B cell (primary cell): ENCODE measurements around the gene GP1BB. TPM values are rescaled to one million over a fixed set of nuclear protein-coding genes. Genes with fewer than 3 reads are reported as not detected.

ENCODE experiments used
- ATAC-seq: fragments of 200-7000 bp; cut with Tn5 transposase; one replicate; pipeline ENCODE4 v1.10.0; 2021; ENCODE audit warnings: low read depth, mild to moderate bottlenecking, moderate number of reproducible peaks, moderate library complexity
- CTCF ChIA-PET: fragments of 350-600 bp; sonication (Branson Sonifier 250); formaldehyde crosslinking; loops from one replicate; lab custom pipeline; 2021; ENCODE audit warnings: antibody characterized with exemption, inconsistent platforms; lab: Charles Lee
- POLR2A ChIA-PET: fragments of 350-600 bp; sonication (Branson Sonifier 250); formaldehyde crosslinking; loops from one replicate; lab custom pipeline; 2021; ENCODE audit warnings: antibody characterized with exemption; lab: Charles Lee
- DNase-seq: peaks from one replicate; pipeline ENCODE4 v3.0.0; 2013
- H2AFZ ChIP-seq: 2 replicates; pipeline ENCODE4 v1.6.1; 2012; ENCODE audit warnings: mild to moderate bottlenecking, low read depth, low read length; ENCODE audit not compliant: insufficient read depth, poor library complexity, severe bottlenecking
- H3K27ac ChIP-seq, 2 donors: 1 replicate in 1 of 2; 2 replicates in 1 of 2; pipeline ENCODE4 v1.5.1; 2012 to 2013; ENCODE audit warnings: low read length in 2 of 2, mild to moderate bottlenecking in 2 of 2, moderate library complexity in 1 of 2
- H3K27me3 ChIP-seq, 4 experiments: fragments of 200-600 bp in 1 of 4; sonication (generic) in 1 of 4; replicated peaks in 1 of 4; 1 replicate in 2 of 4; 2 replicates in 2 of 4; pipeline versions ENCODE4 v1.6.1 to v1.7.0; 2013 to 2016; ENCODE audit warnings: low read length in 3 of 4, mild to moderate bottlenecking in 2 of 4, mixed read lengths in 1 of 4, moderate library complexity in 1 of 4; ENCODE audit not compliant: insufficient read depth in 4 of 4, control insufficient read depth in 3 of 4; ENCODE audit errors: control extremely low read depth in 1 of 4
- H3K36me3 ChIP-seq, 2 experiments: replicated peaks in 1 of 2; 1 replicate in 1 of 2; 2 replicates in 1 of 2; pipeline versions ENCODE4 v1.6.1 to v1.7.1; 2013; ENCODE audit warnings: low read length in 1 of 2; ENCODE audit not compliant: insufficient read depth in 2 of 2, control insufficient read depth in 1 of 2; ENCODE audit errors: control extremely low read depth in 1 of 2, extremely low read depth in 1 of 2
- H3K4me1 ChIP-seq, 2 donors: fragments of 200-600 bp in 1 of 2; sonication (generic) in 1 of 2; 1 replicate in 1 of 2; 2 replicates in 1 of 2; pipeline versions ENCODE4 v1.5.1 to v1.6.1; 2013 to 2017; ENCODE audit warnings: low read length in 2 of 2; ENCODE audit not compliant: control insufficient read depth in 2 of 2, insufficient read depth in 2 of 2
- H3K4me2 ChIP-seq: replicated peaks from 2 replicates; pipeline ENCODE3; 2012; ENCODE audit warnings: mild to moderate bottlenecking, low read depth, low read length; ENCODE audit not compliant: poor library complexity, severe bottlenecking
- H3K4me3 ChIP-seq, 5 experiments: fragments of 200-600 bp in 1 of 5; sonication (generic) in 1 of 5; 1 replicate in 3 of 5; 2 replicates in 2 of 5; pipeline versions ENCODE4 v1.5.1 to v1.7.0; 2011 to 2016; ENCODE audit warnings: low read length in 4 of 5, mild to moderate bottlenecking in 4 of 5, low read depth in 2 of 5, control low read depth in 1 of 5, moderate library complexity in 1 of 5; ENCODE audit not compliant: insufficient read depth in 1 of 5; ENCODE audit errors: control extremely low read depth in 1 of 5, extremely low read depth in 1 of 5
- H3K79me2 ChIP-seq: fragments of 200-600 bp; sonication (generic); one replicate; pipeline ENCODE4 v1.6.0; 2016; ENCODE audit warnings: low read length; ENCODE audit not compliant: control insufficient read depth, insufficient read depth
- H3K9ac ChIP-seq: fragments of 200-600 bp; sonication (generic); 2 replicates; pipeline ENCODE4 v1.6.1; 2017; ENCODE audit warnings: mild to moderate bottlenecking, low read length, moderate library complexity
- H3K9me3 ChIP-seq, 3 donors: one replicate each; pipeline versions ENCODE4 v1.6.1 to v1.7.1; 2013; ENCODE audit warnings: low read length in 2 of 3; ENCODE audit not compliant: control insufficient read depth in 2 of 3, insufficient read depth in 1 of 3; ENCODE audit errors: control extremely low read depth in 1 of 3
- H4K20me1 ChIP-seq: 2 replicates; pipeline ENCODE4 v1.6.0; 2012; ENCODE audit warnings: mild to moderate bottlenecking, low read length; ENCODE audit not compliant: insufficient read depth, control insufficient read depth, poor library complexity, severe bottlenecking
- H3K27ac Mint-ChIP-seq: one replicate; pipeline ENCODE4 v1.8.0; 2021; ENCODE audit warnings: mixed read lengths
- H3K27me3 Mint-ChIP-seq: one replicate; pipeline ENCODE4 v1.8.0; 2021; ENCODE audit warnings: mixed read lengths
- H3K4me1 Mint-ChIP-seq: one replicate; pipeline ENCODE4 v1.8.0; 2021; ENCODE audit warnings: mixed read lengths
- H3K4me3 Mint-ChIP-seq: one replicate; pipeline ENCODE4 v1.8.0; 2021; ENCODE audit warnings: mixed read lengths
- H3K9me3 Mint-ChIP-seq: one replicate; pipeline ENCODE4 v1.8.0; 2022; ENCODE audit warnings: mixed read lengths; ENCODE audit not compliant: insufficient read depth
- EZH2 ChIP-seq: IDR thresholded peaks from 2 replicates; pipeline ENCODE4 v1.6.1; 2012; ENCODE audit warnings: borderline replicate concordance, low read depth, mild to moderate bottlenecking, moderate library complexity, low read length; ENCODE audit not compliant: insufficient read depth, poor library complexity, severe bottlenecking
- WGBS: methylation state at CpG from one replicate; pipeline ENCODE4 v1.1.5; 2013; ENCODE audit warnings: missing lambda C conversion rate; ENCODE audit not compliant: insufficient coverage; 5-methylcytosine and 5-hydroxymethylcytosine counted together
- intact Hi-C: fragments of 100-400 bp; cut with micrococcal nuclease; formaldehyde crosslinking; loops from one replicate; pipeline ENCODE4 v1.10.0; 2022
- polyA plus RNA-seq: library from polyadenylated mRNA; depleted of rRNA; stranded (reverse); fragments of >200 nt; gene quantifications from 2 replicates; pipeline ENCODE4 v1.2.3, GENCODE V29; 2012
- total RNA-seq, 2 donors: library from RNA; stranded (reverse); fragments of 120-200 nt in 1 of 2; gene quantifications; 1 replicate in 1 of 2; 2 replicates in 1 of 2; pipeline versions ENCODE4 v1.2.3 to v1.2.4, GENCODE V29; 2013 to 2022
- TF ChIP-seq, protein P1 (sequence below): fragments of 200-600 bp; IDR thresholded peaks from one replicate; pipeline ENCODE4 v1.8.0; 2022; ENCODE audit warnings: antibody characterized with exemption, mild to moderate bottlenecking

Gene GP1BB
- total and polyA plus RNA-seq, 2 donors (not counting 1 experiment from before 2014, with no cell fraction given) = 0.31 TPM; not detected in 1

DNA sequence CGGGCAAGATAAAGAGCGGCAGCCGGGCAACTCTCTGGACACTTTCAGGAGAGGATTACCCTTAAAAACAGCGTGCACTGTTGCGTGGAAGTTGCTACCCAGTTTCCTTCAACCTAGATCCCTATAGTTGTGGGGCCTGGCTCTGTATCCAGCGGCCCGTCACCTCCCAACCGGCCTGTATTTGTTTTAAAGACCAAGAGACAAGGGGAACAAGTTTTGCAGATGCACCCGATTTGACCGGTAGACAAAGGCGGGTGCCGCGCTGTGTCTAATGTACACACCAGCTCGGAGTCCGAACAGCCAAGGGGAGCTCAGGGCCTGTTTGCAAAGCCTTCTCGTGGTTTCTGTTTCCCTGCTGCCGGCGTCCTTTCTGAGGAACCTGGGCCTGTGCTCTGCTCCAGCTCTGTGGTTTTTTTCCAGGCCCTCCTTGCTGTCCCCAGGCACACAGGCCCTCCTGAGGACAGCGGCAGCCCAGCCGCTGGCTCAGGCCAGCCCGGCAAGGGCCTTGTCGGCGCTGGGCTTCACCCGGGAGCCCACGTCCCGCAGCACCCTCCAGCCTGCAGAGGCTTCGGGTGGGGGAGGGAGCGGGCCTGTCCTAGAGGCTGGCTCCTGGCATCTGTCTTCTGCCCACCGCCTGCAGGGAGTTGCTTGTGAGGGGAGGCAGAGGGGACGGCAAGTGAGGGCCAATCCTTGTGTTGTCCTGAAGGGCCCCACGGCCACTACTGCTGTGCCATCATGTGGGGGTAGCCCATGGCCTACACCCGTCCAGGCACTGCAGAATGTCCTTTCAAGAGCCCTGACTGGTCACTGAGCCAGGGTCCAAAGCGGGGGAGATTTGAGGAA, 38.6 kb downstream of the GP1BB start:
- H3K4me1 ChIP-seq = peaks cover 22 to 30% of the 10 kb centered on the region in 2 donors
- no peaks in the 10 kb centered on the region for H3K36me3 ChIP-seq
- no peaks in the 10 kb centered on the region for H4K20me1 ChIP-seq
- intact Hi-C loops = no loop called here
- no peak overlapping the region for H3K4me3 ChIP-seq
- peak overlapping the region; percentile 77 for H3K4me3 Mint-ChIP-seq
- TF ChIP-seq, protein P1, sequence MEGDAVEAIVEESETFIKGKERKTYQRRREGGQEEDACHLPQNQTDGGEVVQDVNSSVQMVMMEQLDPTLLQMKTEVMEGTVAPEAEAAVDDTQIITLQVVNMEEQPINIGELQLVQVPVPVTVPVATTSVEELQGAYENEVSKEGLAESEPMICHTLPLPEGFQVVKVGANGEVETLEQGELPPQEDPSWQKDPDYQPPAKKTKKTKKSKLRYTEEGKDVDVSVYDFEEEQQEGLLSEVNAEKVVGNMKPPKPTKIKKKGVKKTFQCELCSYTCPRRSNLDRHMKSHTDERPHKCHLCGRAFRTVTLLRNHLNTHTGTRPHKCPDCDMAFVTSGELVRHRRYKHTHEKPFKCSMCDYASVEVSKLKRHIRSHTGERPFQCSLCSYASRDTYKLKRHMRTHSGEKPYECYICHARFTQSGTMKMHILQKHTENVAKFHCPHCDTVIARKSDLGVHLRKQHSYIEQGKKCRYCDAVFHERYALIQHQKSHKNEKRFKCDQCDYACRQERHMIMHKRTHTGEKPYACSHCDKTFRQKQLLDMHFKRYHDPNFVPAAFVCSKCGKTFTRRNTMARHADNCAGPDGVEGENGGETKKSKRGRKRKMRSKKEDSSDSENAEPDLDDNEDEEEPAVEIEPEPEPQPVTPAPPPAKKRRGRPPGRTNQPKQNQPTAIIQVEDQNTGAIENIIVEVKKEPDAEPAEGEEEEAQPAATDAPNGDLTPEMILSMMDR = no peak
- no peak for TF ChIP-seq EZH2
- no peak overlapping the region for H2AFZ ChIP-seq
- CTCF ChIA-PET = no interaction called here
- H3K27me3 Mint-ChIP-seq = peaks cover 50% of the 10 kb centered on the region
- ATAC-seq = no peak
- H3K9ac ChIP-seq = no peak overlapping the region
- POLR2A ChIA-PET = no interaction called here
- H3K27me3 ChIP-seq = peaks cover 0 to 77% (median 36%) of the 10 kb centered on the region in 4 experiments
- H3K27ac Mint-ChIP-seq = no peak overlapping the region
- H3K9me3 Mint-ChIP-seq = no peaks in the 10 kb centered on the region
- no peak overlapping the region for H3K27ac ChIP-seq
- H3K9me3 ChIP-seq = peaks cover 0 to 18% (median 0%) of the 10 kb centered on the region in 3 donors
- DNase-seq = no peak
- H3K4me2 ChIP-seq = peak overlapping the region; percentile 70
- peaks cover 37% of the 10 kb centered on the region for H3K4me1 Mint-ChIP-seq
- H3K79me2 ChIP-seq = no peaks in the 10 kb centered on the region
- WGBS = 79% methylated on average over 33 of the region's 33 CpGs
